Measurements from ENCODE around the gene NSMF.

Gene NSMF

GRCh38 chr9:137462986-137463930, 4.1 kb upstream of the NSMF start:
- Histone ChIP-seq H3K36me3 (replicated peaks; ENCODE audit: low read depth, low read length) (no peaks in the 10 kb centered on the region), H4K20me1 (ENCODE audit: insufficient read depth, low read length) (no peaks in the 10 kb centered on the region), H3K27ac (ENCODE audit: low read length) (no peak overlapping the region), H3K4me3 (ENCODE audit: low read length) (peak overlapping the region; percentile 80; the same call in 1 of the 2 replicates), H2AFZ (ENCODE audit: low read depth, low read length) (no peak overlapping the region), H3K4me2 (ENCODE audit: low read length) (peak overlapping the region; percentile 72), H3K9ac (ENCODE audit: low read length) (no peak overlapping the region), H3K79me2 (ENCODE audit: low read length) (peaks cover 8% of the 10 kb centered on the region), H3K4me1 (ENCODE audit: low read length) (peaks cover 22% of the 10 kb centered on the region), H3K27me3 (ENCODE audit: low read depth, low read length) (no peaks in the 10 kb centered on the region), H3K9me3 (ENCODE audit: insufficient read depth, low read length) (no peaks in the 10 kb centered on the region)
- TF ChIP-seq CTCF (IDR thresholded peaks at IDR 0.05; ENCODE audit: low read depth, low read length), result no peak
- no peak for TF ChIP-seq EZH2phosphoT487 (IDR thresholded peaks at IDR 0.05; ENCODE audit: low read depth)

- Histone ChIP-seq H3K9ac (ENCODE audit: low read length) (peak overlapping the region; percentile 61), H3K4me1 (ENCODE audit: low read length) (peaks cover 27% of the 10 kb centered on the region), H3K4me3 (ENCODE audit: low read length) (peak overlapping the region; percentile 80), H3K9me3 (ENCODE audit: insufficient read depth, low read length) (no peaks in the 10 kb centered on the region), H4K20me1 (ENCODE audit: insufficient read depth, low read length) (no peaks in the 10 kb centered on the region), H3K27me3 (ENCODE audit: low read depth, low read length) (no peaks in the 10 kb centered on the region), H3K4me2 (ENCODE audit: low read length) (peak overlapping the region; percentile 72), H3K79me2 (ENCODE audit: low read length) (peaks cover 14% of the 10 kb centered on the region), H2AFZ (ENCODE audit: low read depth, low read length) (no peak overlapping the region; the same call in 1 of the 2 replicates), H3K27ac (ENCODE audit: low read length) (peak overlapping the region; percentile 36), H3K36me3 (replicated peaks; ENCODE audit: low read depth, low read length) (no peaks in the 10 kb centered on the region)
- TF ChIP-seq EZH2phosphoT487 (IDR thresholded peaks at IDR 0.05; ENCODE audit: low read depth), result no peak
- no peak for TF ChIP-seq CTCF (IDR thresholded peaks at IDR 0.05; ENCODE audit: low read depth, low read length)
Measured at GRCh38 chr9:137462396-137462985, 3.4 kb upstream of the NSMF start.

- Histone ChIP-seq H3K9ac (ENCODE audit: low read length) (peak overlapping the region; percentile 61), H3K27ac (ENCODE audit: low read length) (peak overlapping the region; percentile 36), H4K20me1 (ENCODE audit: insufficient read depth, low read length) (no peaks in the 10 kb centered on the region), H3K27me3 (ENCODE audit: low read depth, low read length) (no peaks in the 10 kb centered on the region), H3K4me1 (ENCODE audit: low read length) (peaks cover 27% of the 10 kb centered on the region), H3K36me3 (replicated peaks; ENCODE audit: low read depth, low read length) (peaks cover 5% of the 10 kb centered on the region), H3K4me3 (ENCODE audit: low read length) (peak overlapping the region; percentile 80), H2AFZ (ENCODE audit: low read depth, low read length) (peak overlapping the region; percentile 77; the same call in 1 of the 2 replicates), H3K79me2 (ENCODE audit: low read length) (peaks cover 14% of the 10 kb centered on the region), H3K9me3 (ENCODE audit: insufficient read depth, low read length) (no peaks in the 10 kb centered on the region), H3K4me2 (ENCODE audit: low read length) (peak overlapping the region; percentile 72)
- TF ChIP-seq EZH2phosphoT487 (IDR thresholded peaks at IDR 0.05; ENCODE audit: low read depth), result no peak
- TF ChIP-seq CTCF (IDR thresholded peaks at IDR 0.05; ENCODE audit: low read depth, low read length), result no peak
Measured at GRCh38 chr9:137461663-137462395, 2.7 kb upstream of the NSMF start.
